GM23248 (cell line): ENCODE data around the gene PWP1.

Experiments
- EZH2 ChIP-seq: fragments of 200-600 bp; sonication (generic); IDR thresholded peaks from 2 replicates; pipeline ENCODE4 v1.6.1; 2018; ENCODE audit warnings: antibody characterized with exemption, mild to moderate bottlenecking; ENCODE audit not compliant: insufficient read depth, poor library complexity, severe bottlenecking
- EZH2phosphoT487 ChIP-seq: fragments of 200-600 bp; sonication (generic); IDR thresholded peaks from 2 replicates; pipeline ENCODE4 v1.6.1; 2018; ENCODE audit warnings: antibody characterized with exemption, moderate library complexity, mild to moderate bottlenecking, low read depth; ENCODE audit not compliant: insufficient read depth

DNA sequence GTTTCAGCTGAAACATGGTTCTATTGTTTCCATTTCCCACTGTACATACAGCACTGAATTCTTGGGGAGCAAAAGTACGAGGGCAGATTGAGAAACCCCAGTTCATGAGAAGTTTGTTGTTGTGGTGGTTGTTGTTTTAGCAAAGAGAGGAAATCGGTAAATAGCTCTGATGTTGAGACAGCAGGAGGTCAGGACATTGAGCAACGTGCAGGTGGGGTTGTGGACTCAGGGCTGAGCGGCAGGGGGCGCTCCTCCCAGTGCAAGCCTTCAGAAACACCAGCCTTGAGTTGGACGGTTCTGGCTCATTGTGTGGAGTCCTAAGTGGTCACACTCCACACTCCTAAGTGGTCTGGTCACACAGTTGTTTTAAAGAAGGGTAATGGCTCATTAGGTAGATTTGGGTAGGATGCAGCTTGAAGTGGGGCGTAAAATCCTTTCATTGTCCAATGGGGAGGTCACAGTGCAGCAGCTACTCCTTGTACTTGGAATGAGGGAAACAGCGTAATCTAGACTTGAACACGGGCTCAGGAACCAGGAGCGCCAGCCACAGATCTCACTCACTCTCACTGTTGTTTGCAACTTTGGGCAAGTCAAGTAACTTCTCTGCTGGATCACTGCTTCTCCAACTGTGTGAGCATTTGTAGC, 14.5 kb upstream of the PWP1 start:
- TF ChIP-seq EZH2, result no peak
- no peak for TF ChIP-seq EZH2phosphoT487
